Tibial artery (tissue), 4 donors: ENCODE measurements around the gene NHLRC4.

Experiments used
- DNase-seq, 2 donors: peaks; one replicate each; pipeline ENCODE4 v3.0.0-alpha.2; 2019
- H3K27ac ChIP-seq, 2 donors: fragments of 200-600 bp; sonication (generic) in 1 of 2; 1 replicate in 1 of 2; 2 replicates in 1 of 2; pipeline ENCODE4 v1.5.1; 2018 to 2019; ENCODE audit warnings: mild to moderate bottlenecking in 1 of 2
- H3K27me3 ChIP-seq, 2 donors: fragments of 200-600 bp; sonication (generic) in 1 of 2; one replicate each; pipeline versions ENCODE4 v1.5.1 to v1.6.0; 2016 to 2019
- H3K36me3 ChIP-seq, 3 donors: fragments of 200-600 bp; sonication (generic) in 2 of 3; one replicate each; pipeline ENCODE4 v1.5.1; 2016 to 2019; ENCODE audit warnings: mild to moderate bottlenecking in 2 of 3
- H3K4me1 ChIP-seq, 4 donors: fragments of 200-600 bp; sonication (generic) in 2 of 4; 1 replicate in 3 of 4; 2 replicates in 1 of 4; pipeline ENCODE4 v1.5.1; 2016 to 2019
- H3K4me3 ChIP-seq, 2 donors: fragments of 200-600 bp; sonication (generic) in 1 of 2; 1 replicate in 1 of 2; 2 replicates in 1 of 2; pipeline ENCODE4 v1.5.1; 2018 to 2019; ENCODE audit warnings: mild to moderate bottlenecking in 2 of 2
- H3K9me3 ChIP-seq, 3 donors: fragments of 200-600 bp; sonication (generic) in 1 of 3; one replicate each; pipeline ENCODE4 v1.5.1; 2016 to 2019
- CTCF ChIP-seq, 2 experiments: fragments of 200-600 bp in 1 of 2; fragments of 450-650 bp in 1 of 2; IDR thresholded peaks; one replicate each; pipeline ENCODE4 v1.5.1; 2017 to 2019; ENCODE audit warnings: antibody characterized with exemption in 2 of 2, mild to moderate bottlenecking in 1 of 2, moderate library complexity in 1 of 2
- intact Hi-C: fragments of 100-400 bp; cut with DNase I; formaldehyde crosslinking; loops from one replicate; pipeline ENCODE4 v1.15.0; 2023; ENCODE audit warnings: low total_unique reads

NHLRC4 gene

DNA sequence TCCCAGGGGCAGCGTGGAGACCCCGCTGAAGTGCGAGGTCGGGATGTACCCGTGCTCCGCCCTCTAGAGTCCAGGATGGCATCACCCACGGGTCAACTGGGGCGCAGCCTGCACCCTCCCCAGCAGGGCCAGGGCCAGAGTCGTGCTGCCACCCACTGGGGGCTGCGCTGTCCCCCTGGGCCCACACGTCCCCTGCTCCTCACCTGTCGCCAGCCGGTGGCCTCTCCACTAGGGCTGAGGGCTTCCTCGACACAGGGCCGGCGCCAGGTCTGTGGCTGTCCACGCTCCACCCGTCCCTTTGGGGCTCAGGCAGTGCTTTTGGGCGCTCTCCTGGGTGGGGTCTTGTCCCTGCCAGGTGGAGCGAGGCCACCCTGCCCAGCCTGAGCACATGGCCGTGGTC lies 18.2 kb upstream of the NHLRC4 start:
- Histone ChIP-seq H3K4me1 (no peaks in the 10 kb centered on the region), H3K4me3 (no peak overlapping the region), H3K27me3 (no peaks in the 10 kb centered on the region), H3K27ac (no peak overlapping the region), H3K9me3 (no peaks in the 10 kb centered on the region), H3K36me3 (peaks cover 13 to 83% (median 49%) of the 10 kb centered on the region in 3 donors)
- no peak for TF ChIP-seq CTCF (IDR thresholded peaks at IDR 0.05)
- no peak for DNase-seq
- intact Hi-C loops, result no loop called here

GRCh38 chr16:549544-550263 lies 17.1 kb upstream of the NHLRC4 start:
- Histone ChIP-seq H3K36me3 (peaks cover 13 to 89% (median 51%) of the 10 kb centered on the region in 3 donors), H3K9me3 (no peaks in the 10 kb centered on the region), H3K4me1 (no peaks in the 10 kb centered on the region), H3K27ac (no peak overlapping the region), H3K27me3 (no peaks in the 10 kb centered on the region), H3K4me3 (no peak overlapping the region)
- intact Hi-C loops, result no loop called here
- no peak for TF ChIP-seq CTCF (IDR thresholded peaks at IDR 0.05)
- no peak for DNase-seq

DNA sequence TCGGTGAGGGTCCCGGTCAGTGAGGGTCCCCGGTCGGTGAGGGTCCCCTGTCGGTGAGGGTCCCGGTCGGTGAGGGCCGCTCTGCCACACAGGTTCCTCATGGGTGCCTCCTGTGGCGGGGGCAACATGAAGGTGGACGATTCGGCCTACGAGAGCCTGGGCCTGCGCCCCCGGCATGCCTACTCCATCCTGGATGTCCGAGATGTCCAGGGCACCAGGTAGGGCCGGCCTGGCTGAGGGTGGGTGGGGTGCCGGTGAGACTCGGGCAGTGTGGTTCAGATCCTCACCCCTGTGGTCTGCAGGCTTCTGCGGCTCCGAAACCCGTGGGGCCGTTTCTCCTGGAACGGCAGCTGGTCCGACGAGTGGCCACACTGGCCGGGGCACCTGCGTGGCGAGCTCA lies 15.6 kb upstream of the NHLRC4 start:
- H3K4me3 ChIP-seq, result no peak overlapping the region
- DNase-seq, result no peak
- TF ChIP-seq CTCF (IDR thresholded peaks at IDR 0.05), result no peak
- H3K27me3 ChIP-seq, result peaks cover 0 to 3% of the 10 kb centered on the region in 2 donors
- no peaks in the 10 kb centered on the region for H3K4me1 ChIP-seq
- intact Hi-C loops, result no loop called here
- no peaks in the 10 kb centered on the region for H3K9me3 ChIP-seq
- H3K36me3 ChIP-seq, result peaks cover 13 to 76% (median 51%) of the 10 kb centered on the region in 3 donors
- H3K27ac ChIP-seq, result no peak overlapping the region

- TF ChIP-seq CTCF (IDR thresholded peaks at IDR 0.05), result no peak
- no peak for DNase-seq
- Histone ChIP-seq H3K4me1 (no peaks in the 10 kb centered on the region), H3K36me3 (peaks cover 13 to 66% (median 44%) of the 10 kb centered on the region in 3 donors), H3K9me3 (no peaks in the 10 kb centered on the region), H3K4me3 (no peak overlapping the region), H3K27me3 (peaks cover 0 to 6% of the 10 kb centered on the region in 2 donors), H3K27ac (no peak overlapping the region)
- intact Hi-C loops, result no loop called here
Observed at GRCh38 chr16:552171-552570, 14.6 kb upstream of the NHLRC4 start.

GRCh38 chr16:553601-554296 lies 13.1 kb upstream of the NHLRC4 start:
- Histone ChIP-seq H3K4me3 (no peak overlapping the region), H3K9me3 (no peaks in the 10 kb centered on the region), H3K36me3 (peaks cover 13 to 50% (median 38%) of the 10 kb centered on the region in 3 donors), H3K27me3 (peaks cover 0 to 21% of the 10 kb centered on the region in 2 donors), H3K4me1 (no peaks in the 10 kb centered on the region), H3K27ac (no peak overlapping the region)
- intact Hi-C loops, result no loop called here
- TF ChIP-seq CTCF (IDR thresholded peaks at IDR 0.05), result no peak
- no peak for DNase-seq
